Heart left ventricle (tissue), 13 donors: ENCODE results near the gene HP1BP3.

ENCODE experiments used
- CTCF ChIP-seq, 12 donors: fragments of 200-600 bp; sonication (generic) in 4 of 12; IDR thresholded peaks; one replicate each; pipeline versions ENCODE4 v1.5.0 to v1.8.0; 2018 to 2022; ENCODE audit warnings: antibody characterized with exemption in 12 of 12, mild to moderate bottlenecking in 5 of 12
- POLR2A ChIP-seq, 2 donors: fragments of 450-650 bp; IDR thresholded peaks; one replicate each; pipeline ENCODE4 v1.6.1; 2017; ENCODE audit warnings: antibody characterized with exemption in 2 of 2, mild to moderate bottlenecking in 2 of 2, moderate library complexity in 2 of 2
- donor health status: ischemic (EF 13 %, LVEDD 7.1; RV severe dilation, severe dysfunction).
- donor health status: DM: no; HTN: yes; CAD: no.
- donor health status: DM: no; HTN: no; CAD: no.
- donor health status: ischemic (EF 25% LVEDD 6.9; RV normal size, moderate dysfunction).
- donor health status: ischemic (EF 25% LVEDD 5.7; RV mildly dilated, moderate dysfunction).
- donor health status: ischemic (EF 35%, LVEDD 5.7; RV mildly dilated, moderate dysfunction).
- donor health status: nonischemic (EF 11% LVEDD 7.7; RV severe dilation, severe dysfunction).
- donor health status: DM: yes; HTN: yes; CAD: no.
- donor health status: PGD.
- donor health status: ischemic (EF 29% LVEDD 5.4; RV normal size, mild dysfunction).
- donor health status: nonischemic (EF 23%, LVEDD 6.1; RV moderate dilation, normal function).

GRCh38 chr1:20719261-20719660, 67.8 kb downstream of the HP1BP3 start:
- TF ChIP-seq CTCF (IDR thresholded peaks at IDR 0.05) (no peak), POLR2A (IDR thresholded peaks at IDR 0.05) (no peak)
